H1 (cell line): ENCODE measurements around the gene ACBD6. TPM values are rescaled to one million over a fixed set of nuclear protein-coding genes. Genes with fewer than 3 reads are reported as not detected.

ENCODE experiments used
- CTCF ChIA-PET: fragments of 300-600 bp; sonication (Branson Sonifier 250); formaldehyde crosslinking; loops from one replicate; lab custom pipeline; 2021; ENCODE audit not compliant: partially characterized antibody; lab: Charles Lee
- POLR2A ChIA-PET: fragments of 300-600 bp; sonication (Branson Sonifier 250); formaldehyde crosslinking; loops from one replicate; lab custom pipeline; 2021; ENCODE audit warnings: inconsistent platforms; ENCODE audit not compliant: partially characterized antibody; lab: Charles Lee
- DNase-seq, 2 experiments: peaks; one replicate each; pipeline versions ENCODE4 v3.0.0 to v3.0.0-alpha.2; 2010 to 2022; ENCODE audit warnings: low spot score in 2 of 2, low read depth in 1 of 2, mixed read lengths in 1 of 2
- FAIRE-seq: peaks from 2 replicates; lab custom pipeline; 2011; peaks lifted over from hg19 to GRCh38; lab: Jason Lieb, UNC
- H2AFZ ChIP-seq: 2 replicates; pipeline ENCODE4 v1.8.1; 2012; ENCODE audit warnings: low read length, inconsistent platforms
- H2AK5ac ChIP-seq: 2 replicates; pipeline ENCODE4 v1.6.1; 2013; ENCODE audit warnings: low read depth, low read length
- H2BK120ac ChIP-seq: replicated peaks from 2 replicates; pipeline ENCODE3; 2013; ENCODE audit warnings: low read depth, low read length, inconsistent platforms
- H2BK12ac ChIP-seq: 2 replicates; pipeline ENCODE4 v1.6.1; 2013; ENCODE audit warnings: low read depth, low read length
- H2BK15ac ChIP-seq: 2 replicates; pipeline ENCODE4 v1.6.1; 2013; ENCODE audit warnings: low read length
- H2BK20ac ChIP-seq: 2 replicates; pipeline ENCODE4 v1.6.1; 2013; ENCODE audit warnings: low read length
- H2BK5ac ChIP-seq: 2 replicates; pipeline ENCODE4 v1.6.1; 2013; ENCODE audit warnings: low read depth, low read length
- H3K14ac ChIP-seq: 2 replicates; pipeline ENCODE4 v1.6.1; 2013; ENCODE audit warnings: inconsistent platforms; ENCODE audit not compliant: insufficient read length
- H3K18ac ChIP-seq: 2 replicates; pipeline ENCODE4 v1.6.1; 2013; ENCODE audit warnings: low read length; ENCODE audit errors: extremely low read depth
- H3K23ac ChIP-seq: 2 replicates; pipeline ENCODE4 v1.6.1; 2013; ENCODE audit warnings: inconsistent platforms; ENCODE audit not compliant: insufficient read length
- H3K23me2 ChIP-seq: 2 replicates; pipeline ENCODE4 v1.6.1; 2013; ENCODE audit warnings: low read depth, low read length
- H3K27ac ChIP-seq: 2 replicates; pipeline ENCODE4 v1.6.1; 2011; ENCODE audit warnings: low read depth, low read length, inconsistent platforms
- H3K27me3 ChIP-seq, 4 experiments: replicated peaks in 1 of 4; 1 replicate in 1 of 4; 2 replicates in 3 of 4; pipeline versions ENCODE4 v1.6.1 to v1.8.1; 2011 to 2013; ENCODE audit warnings: low read length in 3 of 4, mild to moderate bottlenecking in 3 of 4, inconsistent platforms in 2 of 4, mixed read lengths in 2 of 4, moderate library complexity in 1 of 4; ENCODE audit not compliant: control insufficient read depth in 3 of 4, insufficient read depth in 3 of 4; ENCODE audit errors: extremely low read depth in 1 of 4
- H3K36me3 ChIP-seq, 4 experiments: 2 replicates each; pipeline versions ENCODE4 v1.6.1 to v1.8.1; 2011 to 2013; ENCODE audit warnings: mild to moderate bottlenecking in 4 of 4, low read length in 3 of 4, moderate library complexity in 2 of 4, control low read depth in 1 of 4, inconsistent platforms in 1 of 4; ENCODE audit not compliant: insufficient read depth in 4 of 4, control insufficient read depth in 2 of 4
- H3K4ac ChIP-seq: replicated peaks from 2 replicates; pipeline ENCODE3; 2013; ENCODE audit warnings: low read length, low read depth, mixed read lengths, inconsistent platforms; ENCODE audit not compliant: insufficient read length
- H3K4me1 ChIP-seq, 4 experiments: replicated peaks in 1 of 4; 1 replicate in 1 of 4; 2 replicates in 3 of 4; pipeline versions ENCODE4 v1.6.1 to v1.8.1; 2011 to 2013; ENCODE audit warnings: low read length in 3 of 4, inconsistent platforms in 2 of 4, mixed read lengths in 1 of 4; ENCODE audit not compliant: insufficient read depth in 4 of 4, control insufficient read depth in 3 of 4
- H3K4me2 ChIP-seq, 2 experiments: 2 replicates each; pipeline versions ENCODE4 v1.6.1 to v1.8.1; 2011 to 2013; ENCODE audit warnings: low read depth in 2 of 2, low read length in 2 of 2, control low read depth in 1 of 2, inconsistent platforms in 1 of 2, mild to moderate bottlenecking in 1 of 2; ENCODE audit not compliant: insufficient read depth in 1 of 2
- H3K4me3 ChIP-seq, 4 experiments: fragments of 200-600, 300-600 bp in 1 of 4; sonication (generic), shearing (Covaris generic), sonication (Bioruptor Twin) in 1 of 4; 2 replicates each; pipeline versions ENCODE4 v1.5.1 to v1.8.1; 2011 to 2016; ENCODE audit warnings: low read length in 4 of 4, low read depth in 3 of 4, control low read depth in 2 of 4, inconsistent platforms in 2 of 4, mild to moderate bottlenecking in 2 of 4, mixed read lengths in 1 of 4, moderate library complexity in 1 of 4; ENCODE audit not compliant: insufficient read depth in 2 of 4; ENCODE audit errors: extremely low read depth in 1 of 4
- H3K56ac ChIP-seq: replicated peaks from 2 replicates; pipeline ENCODE3; 2013; ENCODE audit warnings: low read depth, mild to moderate bottlenecking, mixed read lengths, low read length, inconsistent platforms; ENCODE audit not compliant: insufficient read length
- H3K79me1 ChIP-seq: 2 replicates; pipeline ENCODE4 v1.6.1; 2013; ENCODE audit warnings: low read depth, low read length, control low read depth
- H3K79me2 ChIP-seq, 2 experiments: 2 replicates each; pipeline versions ENCODE4 v1.6.1 to v1.8.1; 2012 to 2013; ENCODE audit warnings: low read length in 2 of 2, mild to moderate bottlenecking in 2 of 2, inconsistent platforms in 1 of 2; ENCODE audit not compliant: insufficient read depth in 2 of 2, control insufficient read depth in 1 of 2
- H3K9ac ChIP-seq, 4 experiments: replicated peaks in 1 of 4; 1 replicate in 1 of 4; 2 replicates in 3 of 4; pipeline versions ENCODE4 v1.6.1 to v1.8.1; 2011 to 2013; ENCODE audit warnings: low read depth in 3 of 4, low read length in 3 of 4, control low read depth in 2 of 4, mild to moderate bottlenecking in 2 of 4, moderate library complexity in 2 of 4, inconsistent platforms in 1 of 4; ENCODE audit errors: extremely low read depth in 1 of 4
- H3K9me3 ChIP-seq, 2 experiments: 2 replicates each; pipeline versions ENCODE4 v1.6.1 to v1.8.1; 2012 to 2013; ENCODE audit warnings: mild to moderate bottlenecking in 2 of 2, moderate library complexity in 2 of 2, control low read depth in 1 of 2, inconsistent platforms in 1 of 2, low read depth in 1 of 2, low read length in 1 of 2, mixed read lengths in 1 of 2; ENCODE audit not compliant: insufficient read depth in 2 of 2
- H4K20me1 ChIP-seq, 2 experiments: replicated peaks in 1 of 2; 2 replicates each; pipeline versions ENCODE3 to v1.8.1; 2011 to 2013; ENCODE audit warnings: inconsistent platforms in 2 of 2, low read length in 2 of 2, mild to moderate bottlenecking in 1 of 2; ENCODE audit not compliant: insufficient read depth in 2 of 2, control insufficient read depth in 1 of 2
- H4K5ac ChIP-seq: 2 replicates; pipeline ENCODE4 v1.6.1; 2013; ENCODE audit warnings: low read length, low read depth, mixed read lengths, inconsistent platforms; ENCODE audit not compliant: insufficient read length
- H4K8ac ChIP-seq: 2 replicates; pipeline ENCODE4 v1.8.0; 2013; ENCODE audit warnings: mild to moderate bottlenecking, moderate library complexity, low read length, inconsistent platforms; ENCODE audit not compliant: insufficient read depth; ENCODE audit errors: extremely low read depth
- H4K91ac ChIP-seq: replicated peaks from 2 replicates; pipeline ENCODE3; 2013; ENCODE audit warnings: low read length, mixed read lengths, inconsistent platforms; ENCODE audit not compliant: insufficient read length
- BACH1 ChIP-seq: IDR thresholded peaks from 2 replicates; pipeline ENCODE4 v1.6.1; 2012; ENCODE audit warnings: low read length, improper control_type of control experiment
- CBX5 ChIP-seq: fragments of 300-800, 300-1000 bp; sonication (generic); IDR thresholded peaks from 2 replicates; pipeline ENCODE4 v1.7.1; 2016; ENCODE audit warnings: antibody characterized with exemption, low read length, low read depth
- CHD2 ChIP-seq: IDR thresholded peaks from 2 replicates; pipeline ENCODE4 v1.6.1; 2012; ENCODE audit warnings: low read length, improper control_type of control experiment
- RAD21 ChIP-seq, 2 experiments: IDR thresholded peaks in 1 of 2; conservative IDR thresholded peaks in 1 of 2; 2 replicates each; pipeline ENCODE4 v1.6.1; 2011; ENCODE audit warnings: low read depth in 2 of 2, low read length in 2 of 2, improper control_type of control experiment in 1 of 2, inconsistent platforms in 1 of 2, mild to moderate bottlenecking in 1 of 2, moderate library complexity in 1 of 2
- SP1 ChIP-seq: IDR thresholded peaks from 2 replicates; pipeline ENCODE4 v1.6.1; 2011; ENCODE audit warnings: low read depth, low read length
- WGBS, 2 experiments: shearing (Covaris generic) in 1 of 2; methylation state at CpG; one replicate each; pipeline versions ENCODE4 v1.1.6 to v1.1.7; 2013 to 2015; ENCODE audit warnings: low lambda C conversion rate in 2 of 2, mixed read lengths in 2 of 2, inconsistent platforms in 1 of 2, low coverage in 1 of 2, missing lambda C conversion rate in 1 of 2; ENCODE audit not compliant: insufficient replicate concordance in 2 of 2, insufficient coverage in 1 of 2, insufficient read length in 1 of 2; ENCODE audit errors: extremely low coverage in 1 of 2, missing lambda C conversion rate in 1 of 2; 5-methylcytosine and 5-hydroxymethylcytosine counted together
- polyA plus RNA-seq, 7 experiments: library from polyadenylated mRNA; depleted of rRNA in 3 of 7; stranded (reverse) in 5 of 7; unstranded in 2 of 7; fragments of >200 nt in 5 of 7; fragments of 200-250 nt in 2 of 7; gene quantifications; 1 replicate in 5 of 7; 2 replicates in 1 of 7; 4 replicates in 1 of 7; pipeline versions ENCODE4 v1.2.1 to v1.2.3, GENCODE V29; 2011 to 2013; ENCODE audit warnings: missing spikeins in 2 of 7, mixed read lengths in 2 of 7
- total RNA-seq: library from RNA; stranded (reverse); fragmentation: NEBNext Ultra II Directional; extraction: Animal tissue kit (Norgen Biotek cat#: 25700); gene quantifications from 2 replicates; pipeline ENCODE4 v1.2.1, GENCODE V29; 2021
- TF ChIP-seq, protein P1 (sequence below), 3 experiments: IDR thresholded peaks; 1 replicate in 2 of 3; 2 replicates in 1 of 3; pipeline versions ENCODE4 v1.5.1 to v1.6.1; 2011; ENCODE audit warnings: low read length in 3 of 3, mild to moderate bottlenecking in 3 of 3, inconsistent platforms in 2 of 3, low read depth in 1 of 3, moderate library complexity in 1 of 3; ENCODE audit not compliant: insufficient read depth in 1 of 3; ENCODE audit errors: control extremely low read depth in 1 of 3

Gene ACBD6
- total and polyA plus RNA-seq, 2 of the 8 experiments (the other 6 are each of a cell fraction or from before 2014, with no cell fraction given): 52.0 to 67.7 TPM

DNA sequence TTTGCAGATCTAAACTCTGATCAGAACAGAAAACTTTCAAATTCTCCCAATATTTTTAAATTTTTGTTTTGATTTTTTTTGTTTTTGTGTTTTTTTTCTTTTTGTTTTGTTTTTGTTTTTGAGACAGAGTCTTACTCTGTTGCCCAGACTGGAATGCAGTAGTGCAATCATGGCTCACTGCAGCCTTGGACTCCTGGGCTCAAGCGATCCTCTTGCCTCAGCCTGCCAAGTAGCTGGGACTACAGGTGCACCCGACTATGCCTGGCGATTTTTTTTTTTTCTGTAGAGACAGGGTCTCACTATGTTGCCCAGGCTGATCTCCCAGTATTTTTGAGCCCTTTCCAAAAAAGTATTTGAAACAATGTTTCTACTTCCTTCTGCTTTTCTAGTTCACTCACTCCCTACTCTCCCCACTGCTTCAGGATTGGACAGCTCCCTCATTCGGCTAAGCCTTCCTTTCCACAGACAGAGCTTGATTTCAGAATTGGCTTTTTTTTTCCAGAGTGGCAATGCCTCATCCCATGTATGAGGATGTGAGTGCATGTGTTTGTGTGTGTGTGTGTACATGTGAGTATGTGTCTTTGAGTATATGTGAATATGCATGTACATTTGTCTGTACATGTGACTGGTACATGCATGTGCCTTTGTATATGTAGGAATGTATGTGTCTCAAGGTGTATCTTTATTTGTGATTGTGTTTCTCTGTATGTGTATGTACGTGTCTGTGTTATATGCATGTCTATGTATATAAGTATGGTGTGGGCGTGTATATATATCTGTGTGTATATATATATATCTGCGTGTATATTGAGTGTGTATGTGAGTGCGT, 260.4 kb downstream of the ACBD6 start:
- no peak overlapping the region for H3K14ac ChIP-seq
- 0 out of 2 replicates have a peak overlapping the region, but pooled peaks have one; percentile 60 for H3K18ac ChIP-seq
- H2AK5ac ChIP-seq: no peak overlapping the region
- no peak overlapping the region for H3K4me2 ChIP-seq
- H3K9me3 ChIP-seq: no peaks in the 10 kb centered on the region
- TF ChIP-seq CBX5: no peak
- TF ChIP-seq SP1: no peak
- TF ChIP-seq RAD21 (IDR thresholded peaks at IDR 0.05 in 1 of 2, conservative IDR thresholded peaks at IDR 0.05 in 1 of 2; ENCODE audit: low read depth in 2 of 2, low read length in 2 of 2): no peak
- TF ChIP-seq, protein P1, sequence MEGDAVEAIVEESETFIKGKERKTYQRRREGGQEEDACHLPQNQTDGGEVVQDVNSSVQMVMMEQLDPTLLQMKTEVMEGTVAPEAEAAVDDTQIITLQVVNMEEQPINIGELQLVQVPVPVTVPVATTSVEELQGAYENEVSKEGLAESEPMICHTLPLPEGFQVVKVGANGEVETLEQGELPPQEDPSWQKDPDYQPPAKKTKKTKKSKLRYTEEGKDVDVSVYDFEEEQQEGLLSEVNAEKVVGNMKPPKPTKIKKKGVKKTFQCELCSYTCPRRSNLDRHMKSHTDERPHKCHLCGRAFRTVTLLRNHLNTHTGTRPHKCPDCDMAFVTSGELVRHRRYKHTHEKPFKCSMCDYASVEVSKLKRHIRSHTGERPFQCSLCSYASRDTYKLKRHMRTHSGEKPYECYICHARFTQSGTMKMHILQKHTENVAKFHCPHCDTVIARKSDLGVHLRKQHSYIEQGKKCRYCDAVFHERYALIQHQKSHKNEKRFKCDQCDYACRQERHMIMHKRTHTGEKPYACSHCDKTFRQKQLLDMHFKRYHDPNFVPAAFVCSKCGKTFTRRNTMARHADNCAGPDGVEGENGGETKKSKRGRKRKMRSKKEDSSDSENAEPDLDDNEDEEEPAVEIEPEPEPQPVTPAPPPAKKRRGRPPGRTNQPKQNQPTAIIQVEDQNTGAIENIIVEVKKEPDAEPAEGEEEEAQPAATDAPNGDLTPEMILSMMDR (IDR thresholded peaks at IDR 0.05; ENCODE audit: control extremely low read depth in 1 of 3, insufficient read depth in 1 of 3, low read depth in 1 of 3, low read length in 3 of 3): no peak
- no peak for TF ChIP-seq CHD2
- no peak for TF ChIP-seq BACH1
- TF ChIP-seq, all 59 proteins: peak for 0
- Histone ChIP-seq H2BK12ac (peak overlapping the region; percentile 62; the same call in 1 of the 2 replicates), H2BK120ac (no peak overlapping the region), H3K56ac (no peak overlapping the region), H4K5ac (no peak overlapping the region), H3K4me3 (no peak overlapping the region), H3K23me2 (no peaks in the 10 kb centered on the region), H3K36me3 (no peaks in the 10 kb centered on the region), H4K20me1 (no peaks in the 10 kb centered on the region), H4K91ac (no peak overlapping the region), H2BK15ac (no peak overlapping the region; the same call in 1 of the 2 replicates), H3K4me1 (peaks cover 19 to 46% (median 30%) of the 10 kb centered on the region in 4 experiments), H2BK20ac (no peak overlapping the region), H3K27me3 (peaks cover 0 to 11% (median 7%) of the 10 kb centered on the region in 4 experiments; a peak in 6 of 7 replicates), H2AFZ (no peak overlapping the region), H3K9ac (no peak overlapping the region), H4K8ac (no peak overlapping the region; the same call in 1 of the 2 replicates), H3K23ac (no peak overlapping the region), H2BK5ac (no peak overlapping the region; the same call in 1 of the 2 replicates), H3K27ac (no peak overlapping the region), H3K79me1 (no peaks in the 10 kb centered on the region), H3K4ac (peak overlapping the region; percentile 81), H3K79me2 (no peaks in the 10 kb centered on the region; a peak in 1 of 4 replicates)
- ChIA-PET POLR2A (interaction anchor here (0.7 to 4.3 kb wide), 3 partner anchors 10 to 26 kb away, joined by 3 to 29 read pairs (median 5); partner anchors contain the start of gene LHX4), CTCF (interaction anchor here (0.6 to 5.3 kb wide), 12 partner anchors 10 to 1113 kb away, joined by 3 to 33 read pairs (median 3); partner anchors contain the start of gene LHX4)
- FAIRE-seq: no peak
- no peak for DNase-seq
- WGBS, 2 experiments: 87% methylated on average over 8 of the region's 8 CpGs; no CpG with 5 or more reads in 1 of the 2 experiments
